ENCODE results near the gene CNTNAP2. TPM values are rescaled to one million over a fixed set of nuclear protein-coding genes. Genes with fewer than 3 reads are reported as not detected.

The CNTNAP2 gene
- polyA plus RNA-seq, 4 donors: 22.5 to 28.4 (median 26.7) TPM

DNA sequence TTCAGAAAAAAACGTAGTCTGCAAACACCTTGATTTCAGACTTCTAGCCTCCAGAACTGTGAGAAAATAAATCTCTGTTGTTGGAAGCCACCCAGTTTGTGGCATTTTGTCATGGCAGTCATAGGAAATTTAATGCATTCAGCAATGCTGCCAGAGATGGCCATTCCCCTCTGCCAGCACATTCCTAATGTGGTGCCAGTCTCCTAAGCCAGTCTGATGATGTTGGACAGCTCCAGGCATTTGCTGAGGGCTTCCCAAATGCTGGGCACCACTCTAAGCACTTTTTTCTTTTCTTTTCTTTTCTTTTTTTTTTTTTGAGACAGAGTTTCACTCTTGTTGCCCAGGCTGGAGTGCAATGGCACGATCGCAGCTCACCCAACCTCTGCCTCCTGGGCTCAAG, 1807.2 kb downstream of the CNTNAP2 start:
- no peak for DNase-seq (ENCODE audit: low read depth in 4 of 4, low spot score in 3 of 4)

DNA sequence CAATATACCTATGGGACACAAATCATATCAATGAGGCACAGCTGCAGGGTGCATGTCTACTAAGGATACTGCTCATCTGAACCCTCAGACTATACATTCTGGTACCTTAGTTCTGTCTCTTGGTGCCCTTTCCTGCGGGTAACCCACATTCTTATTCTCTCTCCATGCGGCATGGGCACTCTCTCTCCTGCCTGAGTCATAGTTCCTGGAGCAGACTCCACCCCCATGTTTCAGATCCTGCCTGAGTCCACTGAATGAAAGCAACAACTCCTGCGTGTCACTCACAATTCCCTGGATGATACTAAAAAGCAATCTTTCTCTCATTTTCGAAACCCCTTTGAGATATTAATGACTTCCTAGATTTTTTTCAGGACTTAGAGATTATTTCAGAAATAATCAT, 1820.8 kb downstream of the CNTNAP2 start:
- DNase-seq (ENCODE audit: low read depth in 4 of 4, low spot score in 3 of 4): no peak

DNA sequence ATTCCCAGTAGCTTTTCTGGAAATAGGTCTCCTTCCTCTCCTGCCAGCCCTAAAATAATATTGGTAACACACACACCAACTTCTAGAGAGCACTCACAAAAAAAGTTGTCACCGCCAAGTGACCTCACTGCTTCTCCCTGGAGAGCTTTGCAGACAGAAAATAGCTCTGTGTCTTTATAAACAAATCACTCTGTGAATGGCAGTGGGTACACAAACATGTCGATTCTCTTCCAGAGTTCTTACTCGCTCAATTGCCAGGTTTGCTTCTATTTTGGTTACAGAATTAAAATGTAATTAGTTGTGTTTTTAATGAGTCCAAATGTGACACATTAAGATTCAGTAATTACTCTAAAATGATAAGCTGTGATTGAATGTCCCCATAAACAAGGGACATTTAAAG, 1824.8 kb downstream of the CNTNAP2 start:
- no peak for DNase-seq (ENCODE audit: low read depth in 4 of 4, low spot score in 3 of 4)

DNA sequence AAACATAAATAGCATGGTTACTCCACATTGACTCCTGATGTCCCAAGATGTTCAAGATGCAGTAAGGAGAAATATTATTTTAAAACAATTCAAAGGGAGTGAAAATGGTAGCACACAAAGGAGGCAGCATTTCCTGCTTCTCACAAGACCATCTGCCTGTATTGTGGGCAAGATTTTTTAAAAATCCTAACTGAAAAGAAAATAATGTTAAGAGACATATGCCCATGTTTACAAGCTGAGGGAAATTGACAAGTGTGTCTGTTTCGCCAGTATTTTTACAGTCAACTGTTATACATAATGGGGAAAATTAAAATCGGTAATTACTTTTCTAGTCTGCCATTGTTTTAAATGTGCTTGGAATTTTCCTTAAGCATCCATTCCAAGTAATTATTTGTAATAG, 1827.7 kb downstream of the CNTNAP2 start:
- no peak for DNase-seq (ENCODE audit: low read depth in 4 of 4, low spot score in 3 of 4)

DNA sequence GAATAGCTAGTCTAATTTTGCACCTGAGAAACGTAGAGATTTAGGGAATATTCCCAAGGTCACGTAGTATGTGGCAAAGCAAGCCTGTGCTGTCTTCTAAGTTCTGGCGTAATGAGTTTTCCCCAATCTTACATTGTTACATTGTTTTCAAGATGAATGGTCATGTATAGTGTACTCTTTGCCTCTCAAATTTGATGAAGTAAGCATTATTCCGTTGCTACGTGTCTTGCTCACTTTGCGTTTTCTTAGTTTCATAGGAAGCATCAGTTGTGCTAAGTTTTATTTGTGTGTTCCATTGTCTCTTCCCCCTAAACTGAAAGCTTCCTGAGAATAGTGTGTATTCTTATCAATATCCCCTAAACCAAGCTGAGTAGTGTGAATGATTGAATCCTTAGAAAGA, 1836.3 kb downstream of the CNTNAP2 start:
- no peak for DNase-seq (ENCODE audit: low read depth in 4 of 4, low spot score in 3 of 4)

DNA sequence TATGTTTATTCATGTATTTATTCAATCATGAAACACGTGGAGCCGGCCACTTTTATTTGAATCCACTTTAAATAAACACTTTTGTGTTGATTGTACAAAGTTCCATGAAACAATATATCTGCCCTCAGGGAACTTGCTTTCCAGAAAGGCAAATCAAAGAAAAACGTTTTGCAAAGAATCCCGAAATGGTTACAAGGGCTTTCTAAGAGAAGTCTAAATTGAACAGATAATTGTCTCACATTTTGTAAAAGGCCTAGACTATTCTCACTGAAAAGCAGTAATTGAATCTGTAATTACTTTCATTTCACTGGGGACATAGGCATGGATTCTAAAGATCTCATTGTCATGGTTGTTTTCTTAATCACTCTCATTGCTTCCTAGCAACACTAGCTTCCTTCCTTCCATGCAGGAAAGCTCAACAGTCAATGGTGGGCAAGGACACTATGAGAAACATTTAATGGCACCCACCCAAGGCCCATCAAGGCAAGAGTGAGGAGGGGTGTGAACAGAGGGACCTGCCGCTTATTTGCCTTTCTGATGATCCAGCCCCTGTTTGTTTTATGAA, 1851.5 kb downstream of the CNTNAP2 start:
- DNase-seq (ENCODE audit: low read depth in 4 of 4, low spot score in 3 of 4): no peak

DNA sequence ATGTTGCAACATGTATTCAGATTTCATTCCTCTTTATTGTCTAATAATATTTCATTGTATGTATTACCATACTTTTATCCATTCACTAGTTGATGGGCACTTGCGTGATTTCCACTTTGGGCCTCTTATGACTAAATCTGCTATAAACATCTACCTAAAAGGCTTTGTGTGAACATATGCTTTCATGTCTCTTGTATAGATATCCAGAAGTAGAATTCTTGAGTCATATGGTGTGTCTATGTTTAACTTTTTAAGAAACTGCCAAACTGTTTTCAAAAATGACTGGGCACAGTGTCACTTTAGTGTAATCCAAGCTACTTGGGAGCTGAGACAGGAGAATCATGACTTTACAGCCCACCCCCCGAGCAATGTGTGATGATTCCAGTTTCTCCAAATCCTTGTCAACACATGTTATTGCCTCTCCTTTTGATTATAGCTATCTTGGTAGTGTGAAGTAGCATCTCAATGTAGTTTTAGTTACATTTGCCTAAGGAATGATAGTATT, 1855.1 kb downstream of the CNTNAP2 start:
- DNase-seq (ENCODE audit: low read depth in 4 of 4, low spot score in 3 of 4): no peak

DNA sequence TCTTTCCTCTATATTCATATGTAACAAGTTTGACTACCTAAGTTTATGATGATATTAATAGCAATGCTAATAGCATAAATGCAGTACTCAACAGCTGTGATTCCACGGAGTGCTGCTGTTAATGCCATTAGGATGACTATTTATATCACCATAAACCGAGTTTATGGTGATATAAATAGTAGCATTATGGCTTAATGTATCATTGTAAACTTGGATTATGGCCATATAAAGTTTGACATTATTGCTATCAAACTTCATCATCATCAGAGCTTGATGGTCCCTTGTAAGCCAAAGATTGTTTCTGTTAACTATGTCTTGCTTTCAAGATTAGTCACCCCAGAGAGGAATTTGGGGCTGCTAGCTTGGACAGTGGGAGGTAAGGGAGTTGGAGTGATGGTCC, 1861.6 kb downstream of the CNTNAP2 start:
- no peak for DNase-seq (ENCODE audit: low read depth in 4 of 4, low spot score in 3 of 4)

DNA sequence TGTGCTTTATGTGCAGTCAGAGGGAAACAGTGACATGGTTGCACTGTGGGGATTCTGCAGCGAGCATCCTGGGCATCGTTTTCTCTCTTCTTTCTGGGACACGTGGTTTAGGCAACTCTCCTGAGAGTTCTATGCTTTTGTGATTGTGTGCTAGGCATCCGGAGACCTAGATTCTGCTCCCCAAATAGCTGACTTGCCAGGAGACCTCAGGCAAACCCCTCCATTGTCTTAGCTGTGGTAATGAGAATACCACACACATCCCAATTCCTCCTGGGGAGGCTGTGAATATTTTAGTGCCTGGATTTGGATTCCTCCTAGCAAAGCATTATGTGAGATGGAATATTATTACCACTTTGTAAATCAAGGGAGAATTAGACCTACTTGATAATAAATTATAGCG, 1862.0 kb downstream of the CNTNAP2 start:
- DNase-seq (ENCODE audit: low read depth in 4 of 4, low spot score in 3 of 4): no peak

DNA sequence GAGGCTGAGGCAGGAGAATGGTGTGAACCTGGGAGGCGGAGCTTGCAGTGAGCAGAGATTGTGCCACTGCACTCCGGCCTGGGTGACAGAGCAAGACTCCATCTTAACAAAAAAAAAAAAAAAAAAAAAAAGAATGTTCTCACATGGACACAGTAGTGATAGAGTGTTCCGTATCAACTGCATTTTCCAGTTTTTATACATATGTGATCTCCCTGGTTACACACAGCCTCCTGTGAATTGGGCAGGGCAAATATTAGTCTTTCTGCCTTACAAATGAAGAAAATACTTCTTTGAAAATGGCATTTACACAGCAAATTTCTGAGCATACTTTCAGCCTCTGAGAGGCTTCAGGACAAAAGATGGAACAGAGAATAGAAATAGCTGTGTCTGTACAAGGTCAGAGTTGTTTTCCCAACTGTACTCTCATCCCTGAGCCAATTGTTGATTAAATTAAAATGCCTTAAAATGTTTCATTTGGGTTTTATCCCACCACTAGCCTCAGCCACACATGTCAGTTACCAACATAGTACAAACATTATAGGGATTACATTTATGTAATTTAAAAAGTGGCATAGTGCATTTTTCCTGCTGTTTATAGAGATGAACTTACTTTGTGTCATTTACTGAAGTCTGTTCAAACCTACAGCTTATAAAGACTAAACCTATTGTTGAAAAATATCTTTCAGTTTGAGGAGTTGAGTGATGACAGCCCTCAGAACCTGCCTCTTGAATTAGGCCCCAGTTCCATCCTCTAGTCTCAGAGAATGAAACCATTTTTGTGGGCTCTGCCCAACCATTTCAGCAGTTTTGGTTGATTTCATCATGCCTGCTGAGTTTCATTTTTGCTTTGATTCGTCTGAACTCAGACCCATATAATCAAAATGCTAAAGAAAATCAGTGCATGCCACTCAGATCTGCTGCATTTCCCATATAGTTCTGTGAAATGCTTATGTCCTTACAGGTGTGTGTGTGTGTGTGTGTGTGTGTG, 1864.5 kb downstream of the CNTNAP2 start:
- no peak for DNase-seq (ENCODE audit: low read depth in 4 of 4, low spot score in 3 of 4)

DNA sequence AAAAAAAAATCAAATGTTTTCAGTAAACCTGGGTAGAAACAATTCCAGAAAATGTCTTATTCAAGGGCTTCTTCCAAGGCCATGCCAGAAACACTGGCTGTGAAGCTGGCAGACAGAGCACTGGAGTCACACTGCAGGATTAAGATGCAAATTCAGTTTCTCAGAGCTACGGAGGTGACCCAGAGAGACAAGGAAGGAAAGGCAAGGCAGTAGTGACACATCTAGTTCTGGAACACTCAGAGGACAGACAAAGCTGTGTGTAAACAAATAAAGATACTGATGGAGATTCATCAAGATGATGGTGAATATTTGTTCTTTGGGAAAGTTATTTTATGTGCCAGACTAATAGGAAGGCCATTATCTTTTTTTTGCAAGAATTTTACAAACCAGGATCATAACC, 1865.7 kb downstream of the CNTNAP2 start:
- DNase-seq (ENCODE audit: low read depth in 4 of 4, low spot score in 3 of 4): no peak

DNA sequence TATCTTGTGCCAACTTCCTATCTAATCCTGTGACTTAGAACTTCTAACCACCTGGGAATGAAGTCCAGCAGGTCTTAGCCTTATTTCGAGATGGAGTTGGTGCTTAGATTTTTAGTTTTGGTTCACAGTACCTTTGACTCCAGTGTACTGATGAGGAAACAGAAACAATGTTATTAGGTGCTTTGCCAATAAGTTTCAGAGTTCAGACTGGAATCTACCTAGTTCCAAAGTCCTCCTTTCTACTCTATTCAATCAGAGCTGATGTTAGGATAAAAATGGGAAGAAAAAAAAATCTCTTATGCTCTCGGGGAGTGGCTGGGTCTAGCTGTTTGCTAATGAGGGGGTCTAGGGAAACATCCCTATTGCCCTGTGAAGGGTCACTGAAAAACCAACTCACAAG, 1867.7 kb downstream of the CNTNAP2 start:
- no peak for DNase-seq (ENCODE audit: low read depth in 4 of 4, low spot score in 3 of 4)

DNA sequence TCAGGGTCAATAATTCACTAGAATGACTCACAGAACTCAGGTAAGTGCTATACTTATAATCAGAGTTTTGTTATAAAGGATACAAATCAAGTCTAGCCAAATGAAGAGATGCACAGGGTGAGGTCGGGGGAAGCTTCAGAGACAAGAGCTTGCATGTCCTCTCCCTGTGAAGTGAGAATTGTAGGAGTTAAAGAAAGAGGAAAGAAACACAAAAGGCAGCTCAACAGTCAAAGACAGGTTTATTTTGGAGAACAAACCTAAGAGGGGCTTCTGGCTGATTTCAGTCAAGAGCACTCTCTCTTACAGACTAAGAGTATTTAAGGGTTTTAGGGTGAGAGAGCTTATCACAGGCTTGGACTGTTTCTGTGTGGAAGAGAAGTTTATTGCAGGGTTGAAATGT, 1873.5 kb downstream of the CNTNAP2 start:
- no peak for DNase-seq (ENCODE audit: low read depth in 4 of 4, low spot score in 3 of 4)

DNA sequence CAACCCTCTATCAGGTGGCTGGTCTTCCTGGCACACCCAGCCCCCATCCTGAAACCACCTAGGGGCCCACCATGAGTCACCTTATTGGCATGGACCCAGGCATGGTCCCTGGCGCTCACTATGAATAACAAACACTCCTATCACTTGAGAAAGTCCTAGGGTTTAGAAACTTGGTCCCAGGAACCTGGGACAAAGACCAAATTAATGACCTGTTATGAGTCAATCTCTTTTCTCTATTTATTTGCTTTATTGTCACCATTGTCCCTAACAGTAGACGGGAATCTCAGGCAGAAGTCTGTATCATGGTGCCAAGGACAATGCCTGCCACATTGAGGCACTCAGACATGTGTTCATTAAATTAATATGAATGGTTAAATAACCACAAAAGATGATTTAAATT, 1874.3 kb downstream of the CNTNAP2 start:
- DNase-seq (ENCODE audit: low read depth in 4 of 4, low spot score in 3 of 4): no peak

DNA sequence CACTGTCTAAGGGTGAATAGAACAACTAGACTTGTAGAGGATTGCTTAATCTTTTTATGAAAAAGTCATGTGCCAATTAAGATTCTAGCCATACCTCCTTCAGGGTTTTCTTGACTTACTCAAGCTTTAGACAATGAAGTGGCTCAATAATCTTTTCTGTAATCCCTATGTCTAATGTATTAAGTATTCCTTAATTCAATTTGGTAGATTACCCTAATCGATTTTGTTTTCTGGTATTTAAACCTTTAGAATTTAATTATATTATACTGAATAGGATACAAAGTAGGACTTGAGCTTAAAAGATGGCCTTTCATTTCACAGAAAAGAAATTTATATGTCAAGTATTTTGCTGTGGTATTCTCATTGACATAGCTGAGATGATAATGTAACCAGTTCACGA, 1876.1 kb downstream of the CNTNAP2 start:
- no peak for DNase-seq (ENCODE audit: low read depth in 4 of 4, low spot score in 3 of 4)

DNA sequence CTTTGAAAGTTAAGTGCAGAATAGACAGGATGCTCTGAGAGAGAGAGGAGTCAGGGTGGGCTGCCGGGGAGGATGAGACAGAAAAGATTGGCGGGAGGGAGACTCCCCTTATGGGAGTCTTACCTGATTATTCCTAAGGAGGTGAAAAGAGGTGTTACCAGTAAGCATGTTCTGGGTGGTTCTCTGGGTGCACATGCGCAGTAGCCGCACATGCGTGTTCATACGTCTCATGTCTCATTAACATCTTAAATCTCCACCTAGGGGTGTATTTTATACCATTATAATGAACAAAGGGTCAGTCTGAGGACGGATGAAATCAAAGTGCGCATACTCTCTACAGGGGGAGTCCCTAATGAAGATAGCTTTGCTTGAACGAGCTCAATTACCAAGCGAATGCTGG, 1881.0 kb downstream of the CNTNAP2 start:
- no peak for DNase-seq (ENCODE audit: low read depth in 4 of 4, low spot score in 3 of 4)

DNA sequence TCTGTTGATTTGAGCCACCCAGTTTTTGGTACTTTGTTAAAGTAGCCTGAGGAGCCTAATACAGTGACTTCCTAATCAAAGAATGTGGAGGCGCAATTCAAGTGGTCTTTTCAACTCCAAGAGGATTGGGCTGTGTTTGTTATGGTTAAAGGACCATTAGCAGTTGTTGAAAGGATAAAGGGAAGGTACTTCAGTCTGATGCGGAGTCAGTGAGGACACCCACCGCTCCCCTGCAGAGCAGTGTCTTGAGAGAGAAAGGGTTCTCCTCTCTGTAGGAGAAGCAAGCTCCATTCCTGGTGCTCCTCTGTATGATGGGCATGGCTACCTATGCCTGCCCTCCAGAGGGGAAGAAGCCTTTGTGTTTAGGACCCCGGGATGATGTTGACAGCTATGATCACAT, 1883.4 kb downstream of the CNTNAP2 start:
- no peak for DNase-seq (ENCODE audit: low read depth in 4 of 4, low spot score in 3 of 4)

DNA sequence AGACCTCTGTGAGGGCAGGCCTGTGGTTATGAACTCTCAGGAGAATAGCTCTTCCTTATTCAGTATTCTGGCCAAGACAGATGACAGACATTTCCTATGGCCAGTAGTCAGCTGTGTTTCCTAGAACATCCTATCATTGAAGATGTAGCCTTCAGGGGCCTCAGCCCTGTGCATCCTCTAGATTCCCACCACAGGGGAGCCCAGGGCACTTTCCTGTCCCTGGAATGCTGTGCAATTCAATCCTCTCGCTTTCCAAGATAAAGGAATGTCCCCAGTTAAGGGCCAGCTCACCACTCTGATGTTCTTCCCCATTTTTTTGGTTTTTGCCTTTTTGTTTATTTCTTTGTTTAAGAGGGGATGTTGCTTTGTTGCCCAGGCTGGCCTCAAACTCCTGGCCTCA, 1895.2 kb downstream of the CNTNAP2 start:
- DNase-seq (ENCODE audit: low read depth in 4 of 4, low spot score in 3 of 4): no peak

DNA sequence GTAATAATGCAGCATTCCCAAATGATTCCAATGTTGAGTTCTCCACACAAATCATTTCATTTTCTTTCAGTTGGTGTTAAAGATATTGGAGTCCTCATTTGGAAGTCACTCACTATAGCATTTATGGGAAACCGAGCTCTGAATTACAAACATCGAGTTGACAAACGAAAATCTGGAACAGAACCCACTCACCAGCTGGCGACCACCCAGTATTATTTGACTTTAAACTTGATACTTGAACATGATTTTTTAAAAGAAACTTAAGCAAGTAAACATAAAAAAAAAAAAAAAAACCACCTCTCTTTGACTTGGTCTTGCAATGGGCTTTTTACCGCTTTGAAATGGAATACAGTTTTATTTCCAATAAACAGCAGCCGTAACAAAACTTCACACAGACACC, 1897.4 kb downstream of the CNTNAP2 start:
- DNase-seq (ENCODE audit: low read depth in 4 of 4, low spot score in 3 of 4): no peak

DNA sequence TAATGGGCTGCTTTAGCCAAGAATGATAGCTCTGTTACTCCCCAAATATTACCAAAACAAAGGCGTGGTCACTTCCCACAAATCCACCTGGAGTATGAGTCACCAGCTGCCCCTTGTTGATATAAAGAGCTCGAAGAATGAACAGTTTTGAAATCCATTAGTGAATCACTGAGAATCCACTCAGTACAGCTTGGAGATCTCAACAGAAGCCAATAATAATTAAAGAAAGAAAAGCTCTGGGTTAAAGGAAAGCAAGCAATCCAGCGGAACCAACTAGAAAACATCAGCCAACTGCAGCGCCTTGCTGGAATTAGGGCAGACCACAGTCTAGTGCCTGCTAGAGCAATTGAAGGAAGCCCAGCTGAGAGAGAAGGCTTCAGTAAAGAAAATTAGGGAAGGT, 1897.9 kb downstream of the CNTNAP2 start:
- no peak for DNase-seq (ENCODE audit: low read depth in 4 of 4, low spot score in 3 of 4)

DNA sequence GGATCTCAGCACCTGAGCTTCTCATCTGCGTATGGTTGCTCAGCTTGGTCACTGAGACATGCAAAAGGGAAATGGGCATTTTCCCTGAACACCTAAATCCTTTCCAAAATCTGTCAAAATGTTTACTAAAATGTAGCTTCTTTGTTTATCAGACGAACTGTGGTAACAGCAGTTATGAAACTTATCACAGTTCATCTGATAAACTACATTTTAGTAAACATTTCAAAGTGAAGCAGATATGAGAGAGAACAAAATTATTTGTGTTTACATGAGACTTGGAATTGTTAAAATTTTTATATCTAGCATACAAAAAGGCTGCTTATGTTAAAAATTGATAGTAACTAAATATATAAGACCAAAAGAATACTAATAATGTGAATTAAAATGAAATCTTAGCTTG, 1900.5 kb downstream of the CNTNAP2 start:
- no peak for DNase-seq (ENCODE audit: low read depth in 4 of 4, low spot score in 3 of 4)

DNA sequence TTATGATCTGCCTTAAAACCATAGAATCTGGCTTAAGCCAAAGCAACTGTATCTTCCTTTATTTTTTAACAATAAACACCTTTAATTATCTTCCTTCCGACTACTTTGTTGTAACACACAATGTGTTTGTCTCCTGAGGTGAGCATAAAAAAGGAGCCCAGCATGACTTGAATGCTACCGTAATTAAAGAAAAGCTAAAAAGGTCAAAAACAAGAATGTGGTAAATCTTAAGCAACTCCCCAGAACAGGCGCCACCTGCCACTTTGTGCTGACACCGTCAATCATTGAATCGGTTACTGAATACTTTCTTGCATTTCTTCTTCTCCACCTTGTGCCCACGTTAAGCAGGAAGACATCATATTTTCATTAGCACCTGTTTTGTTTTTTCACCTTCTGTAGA, 1904.1 kb downstream of the CNTNAP2 start:
- DNase-seq (ENCODE audit: low read depth in 4 of 4, low spot score in 3 of 4): no peak

All from right renal pelvis (tissue), 4 donors.